Heart right ventricle (tissue), 16 donors: Measurements from ENCODE around the gene DBF4. TPM values are rescaled to one million over a fixed set of nuclear protein-coding genes. Genes with fewer than 3 reads are reported as not detected.

Experiments
- ATAC-seq, 8 donors: fragments of 200-7000 bp; cut with Tn5 transposase; one replicate each; pipeline ENCODE4 v1.9.1; 2020; ENCODE audit warnings: mild to moderate bottlenecking in 8 of 8, moderate library complexity in 8 of 8, moderate number of reproducible peaks in 1 of 8
- DNase-seq, 2 donors: peaks; one replicate each; pipeline ENCODE4 v3.0.0-alpha.2; 2020
- H3K27ac ChIP-seq, 10 donors: fragments of 200-600 bp; sonication (generic) in 2 of 10; one replicate each; pipeline versions ENCODE4 v1.5.0 to v1.8.0; 2020 to 2022; ENCODE audit warnings: mild to moderate bottlenecking in 3 of 10
- H3K27me3 ChIP-seq, 7 donors: fragments of 200-600 bp; one replicate each; pipeline ENCODE4 v1.8.0; 2021 to 2022; ENCODE audit warnings: mild to moderate bottlenecking in 2 of 7
- H3K36me3 ChIP-seq, 9 donors: fragments of 200-600 bp; sonication (generic) in 1 of 9; one replicate each; pipeline versions ENCODE4 v1.5.0 to v1.8.0; 2020 to 2022; ENCODE audit warnings: mild to moderate bottlenecking in 2 of 9
- H3K4me1 ChIP-seq, 9 donors: fragments of 200-600 bp; sonication (generic) in 1 of 9; one replicate each; pipeline versions ENCODE4 v1.5.0 to v1.8.0; 2020 to 2022; ENCODE audit warnings: mild to moderate bottlenecking in 4 of 9
- H3K4me3 ChIP-seq, 10 donors: fragments of 200-600 bp; sonication (generic) in 2 of 10; one replicate each; pipeline versions ENCODE4 v1.5.0 to v1.8.0; 2020 to 2022; ENCODE audit warnings: mild to moderate bottlenecking in 7 of 10, moderate library complexity in 2 of 10
- H3K9me3 ChIP-seq, 11 donors: fragments of 200-600 bp in 10 of 11; sonication (generic) in 2 of 11; one replicate each; pipeline versions ENCODE4 v1.5.0 to v1.8.0; 2013 to 2022; ENCODE audit warnings: mild to moderate bottlenecking in 2 of 11, control low read depth in 1 of 11, moderate library complexity in 1 of 11
- whole genome bisulfite sequencing, 2 donors: extraction: QIAGEN DNeasy Blood & Tissue Kit; methylation state at CpG; one replicate each; pipeline ENCODE4 v1.1.7; 2013; ENCODE audit warnings: inconsistent platforms in 1 of 2; 5-methylcytosine and 5-hydroxymethylcytosine counted together
- intact Hi-C, 10 donors: fragments of 100-400 bp; cut with DNase I; formaldehyde crosslinking; loops; one replicate each; pipeline versions ENCODE4 v1.11.1 to v1.14.2; 2022
- polyA plus RNA-seq, 2 donors: library from polyadenylated mRNA; stranded (reverse); fragments of 200-250 nt; gene quantifications; one replicate each; pipeline ENCODE4 v1.2.3, GENCODE V29; 2013
- total RNA-seq, 10 donors: library from RNA; stranded (reverse); fragmentation: NEBNext Ultra II Directional in 3 of 10; extraction: Animal tissue kit (Norgen Biotek cat#: 25700) in 3 of 10; gene quantifications; one replicate each; pipeline versions ENCODE4 v1.2.1 to v1.2.4, GENCODE V29; 2021 to 2023
- TF ChIP-seq, protein P1 (sequence below), 9 donors: fragments of 200-600 bp; sonication (generic) in 2 of 9; IDR thresholded peaks; one replicate each; pipeline versions ENCODE4 v1.5.0 to v1.8.0; 2021 to 2022; ENCODE audit warnings: antibody characterized with exemption in 9 of 9, mild to moderate bottlenecking in 5 of 9, moderate library complexity in 1 of 9
- donor health status: Arrhythmogenic right ventricular cardiomyopathy.
- donor health status: ischemic (EF 13 %, LVEDD 7.1; RV severe dilation, severe dysfunction).
- donor health status: healthy with polysubstance abuse.
- donor health status: DM: no; HTN: yes; CAD: no.
- donor health status: DM: no; HTN: no; CAD: no.
- donor health status: ischemic (EF 25% LVEDD 6.9; RV normal size, moderate dysfunction).
- donor health status: ischemic (EF 25% LVEDD 5.7; RV mildly dilated, moderate dysfunction).
- donor health status: healthy.
- donor health status: DM: yes; HTN: yes; CAD: no.
- donor health status: Ischemic cardiomyopathy.
- donor health status: ischemic (EF 35%, LVEDD 5.7; RV mildly dilated, moderate dysfunction).
- donor health status: nonischemic (EF 11% LVEDD 7.7; RV severe dilation, severe dysfunction).
- donor health status: DM: yes; HTN: yes; CAD: no.
- donor health status: PGD.
- donor health status: ischemic (EF 29% LVEDD 5.4; RV normal size, mild dysfunction).
- donor health status: nonischemic (EF 23%, LVEDD 6.1; RV moderate dilation, normal function).

The DBF4 gene
- total and polyA plus RNA-seq, 12 donors, result 1.2 to 5.2 (median 1.9) TPM

DNA sequence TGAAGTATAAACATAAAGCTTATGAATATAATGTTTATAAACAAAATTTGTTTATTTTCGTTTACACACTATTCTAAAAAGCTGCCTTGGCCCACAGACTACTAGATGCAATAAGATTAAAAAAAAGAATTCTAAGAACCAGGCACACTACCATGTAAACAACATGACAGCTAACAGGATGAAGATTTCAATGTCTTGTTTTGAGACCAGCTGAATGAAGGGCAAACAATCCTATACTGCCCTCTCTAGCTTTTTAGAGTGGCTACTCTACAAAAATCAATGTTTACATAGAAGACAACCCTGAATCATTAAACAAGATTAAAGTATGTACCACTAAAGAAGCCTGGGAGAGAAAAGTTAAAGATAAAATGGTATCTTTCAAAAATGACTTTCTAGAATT, 38.7 kb upstream of the DBF4 start:
- no peaks in the 10 kb centered on the region for H3K27me3 ChIP-seq
- peaks cover 0 to 71% (median 0%) of the 10 kb centered on the region in 9 donors for H3K36me3 ChIP-seq
- intact Hi-C loops, result no loop called here
- TF ChIP-seq, protein P1, sequence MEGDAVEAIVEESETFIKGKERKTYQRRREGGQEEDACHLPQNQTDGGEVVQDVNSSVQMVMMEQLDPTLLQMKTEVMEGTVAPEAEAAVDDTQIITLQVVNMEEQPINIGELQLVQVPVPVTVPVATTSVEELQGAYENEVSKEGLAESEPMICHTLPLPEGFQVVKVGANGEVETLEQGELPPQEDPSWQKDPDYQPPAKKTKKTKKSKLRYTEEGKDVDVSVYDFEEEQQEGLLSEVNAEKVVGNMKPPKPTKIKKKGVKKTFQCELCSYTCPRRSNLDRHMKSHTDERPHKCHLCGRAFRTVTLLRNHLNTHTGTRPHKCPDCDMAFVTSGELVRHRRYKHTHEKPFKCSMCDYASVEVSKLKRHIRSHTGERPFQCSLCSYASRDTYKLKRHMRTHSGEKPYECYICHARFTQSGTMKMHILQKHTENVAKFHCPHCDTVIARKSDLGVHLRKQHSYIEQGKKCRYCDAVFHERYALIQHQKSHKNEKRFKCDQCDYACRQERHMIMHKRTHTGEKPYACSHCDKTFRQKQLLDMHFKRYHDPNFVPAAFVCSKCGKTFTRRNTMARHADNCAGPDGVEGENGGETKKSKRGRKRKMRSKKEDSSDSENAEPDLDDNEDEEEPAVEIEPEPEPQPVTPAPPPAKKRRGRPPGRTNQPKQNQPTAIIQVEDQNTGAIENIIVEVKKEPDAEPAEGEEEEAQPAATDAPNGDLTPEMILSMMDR (IDR thresholded peaks at IDR 0.05), result peak in 1 of 9 donors; percentile 40
- no peaks in the 10 kb centered on the region for H3K4me1 ChIP-seq
- 43 to 56% methylated on average over 1 of the region's 1 CpG for WGBS, 2 donors
- no peak for ATAC-seq
- H3K27ac ChIP-seq, result no peak overlapping the region
- H3K4me3 ChIP-seq, result no peak overlapping the region
- no peak for DNase-seq
- no peaks in the 10 kb centered on the region for H3K9me3 ChIP-seq

DNA sequence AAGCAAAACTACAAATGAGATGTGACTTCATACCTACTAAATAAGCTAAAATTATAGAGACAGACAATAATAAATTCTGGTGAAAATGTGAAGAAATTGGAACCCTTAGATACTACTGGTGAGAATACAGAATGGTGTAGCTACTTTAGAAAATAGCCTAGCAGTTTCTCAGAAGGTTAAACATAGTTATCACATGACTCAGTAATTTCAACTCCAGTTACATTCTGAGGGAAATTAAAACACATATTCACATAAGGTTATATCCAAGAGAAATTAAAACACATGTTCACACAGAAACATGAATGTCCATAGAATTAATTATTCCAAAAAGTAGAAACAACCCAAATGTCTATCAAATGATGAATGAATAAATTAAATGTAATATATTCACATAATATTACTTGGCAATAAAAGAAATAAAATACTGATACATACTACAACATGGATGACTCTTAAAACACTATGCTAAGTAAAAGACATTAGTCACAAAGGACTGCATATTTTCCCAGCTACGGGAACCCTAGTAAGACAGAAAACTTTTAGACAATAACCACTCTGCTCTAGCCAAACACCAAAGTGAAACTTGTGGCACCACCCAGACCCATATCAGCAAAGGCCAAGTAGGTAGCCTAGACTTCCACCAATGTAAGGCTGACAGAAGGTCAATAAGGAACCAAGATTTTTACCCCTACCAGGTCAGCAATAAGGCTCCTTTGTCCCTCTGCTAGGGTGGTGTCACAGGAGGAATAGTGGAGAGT, 25.3 kb upstream of the DBF4 start:
- H3K9me3 ChIP-seq, result no peaks in the 10 kb centered on the region
- intact Hi-C loops, result no loop called here
- ATAC-seq (no peak), DNase-seq (no peak)
- H3K27ac ChIP-seq, result no peak overlapping the region
- no peak overlapping the region for H3K4me3 ChIP-seq
- H3K4me1 ChIP-seq, result peaks cover 0 to 5% (median 0%) of the 10 kb centered on the region in 9 donors
- TF ChIP-seq, protein P1 (IDR thresholded peaks at IDR 0.05), result no peak
- no peaks in the 10 kb centered on the region for H3K27me3 ChIP-seq
- peaks cover 0 to 88% (median 0%) of the 10 kb centered on the region in 9 donors for H3K36me3 ChIP-seq
- 88 to 91% methylated on average over 1 of the region's 1 CpG for WGBS, 2 donors

DNA sequence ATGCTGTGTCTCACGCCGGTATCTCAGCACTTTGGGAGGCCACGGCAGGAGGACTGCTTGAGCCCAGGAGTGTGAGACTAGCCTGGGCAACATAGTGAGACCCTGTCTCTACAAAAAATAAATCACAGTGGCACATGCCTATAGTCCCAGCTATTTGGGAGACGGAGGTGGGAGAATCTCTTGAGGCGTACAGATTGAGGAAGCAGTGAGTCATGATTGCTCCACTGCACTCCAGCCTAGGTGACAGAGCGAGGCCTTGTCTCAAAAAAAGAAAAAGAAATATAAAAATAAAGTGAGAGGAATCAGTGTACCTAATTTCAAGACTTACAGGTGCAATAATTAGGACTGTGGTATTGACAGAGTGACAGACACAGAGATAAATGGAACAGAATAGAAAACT, 24.0 kb upstream of the DBF4 start:
- no peak for ATAC-seq
- Histone ChIP-seq H3K9me3 (no peaks in the 10 kb centered on the region), H3K36me3 (peaks cover 0 to 88% (median 1%) of the 10 kb centered on the region in 9 donors), H3K4me1 (peaks cover 0 to 5% (median 0%) of the 10 kb centered on the region in 9 donors), H3K4me3 (no peak overlapping the region), H3K27ac (no peak overlapping the region), H3K27me3 (no peaks in the 10 kb centered on the region)
- TF ChIP-seq, protein P1 (IDR thresholded peaks at IDR 0.05), result no peak
- intact Hi-C loops, result no loop called here
- WGBS, 2 donors, result 92 to 94% methylated on average over 6 of the region's 6 CpGs
- no peak for DNase-seq

DNA sequence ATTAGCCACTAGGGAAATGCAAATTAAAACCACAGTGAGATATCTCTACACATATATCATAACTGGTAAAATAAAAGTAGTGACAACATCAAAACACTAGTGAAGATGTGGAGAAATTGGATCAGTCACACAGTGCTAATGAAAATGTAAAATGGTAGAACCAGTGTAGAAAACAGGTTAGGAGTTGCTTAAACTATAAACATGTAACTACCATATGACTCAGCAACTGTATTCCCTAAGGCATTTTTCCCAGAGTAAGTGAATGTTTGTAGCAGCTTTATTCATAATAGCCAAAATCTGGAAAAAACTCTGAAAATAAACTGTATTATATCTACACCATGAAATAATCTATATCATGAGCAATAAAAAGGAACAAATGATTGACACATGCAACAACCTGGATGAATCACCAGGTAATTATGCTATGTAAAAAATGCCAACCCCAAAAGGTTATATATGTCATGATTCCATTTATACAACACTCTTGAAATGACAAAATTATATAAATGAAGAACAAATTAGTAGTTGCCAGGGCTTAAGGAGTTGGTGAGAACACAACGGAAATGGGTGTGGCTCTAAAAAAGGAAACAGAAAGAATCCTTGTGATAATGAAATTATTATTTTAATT, 22.9 kb upstream of the DBF4 start:
- 64 to 72% methylated on average over 1 of the region's 1 CpG for WGBS, 2 donors
- H3K27ac ChIP-seq, result no peak overlapping the region
- no peak for ATAC-seq

More for the DNA sequence above, 22.9 kb upstream of the DBF4 start:
- no peak overlapping the region for H3K4me3 ChIP-seq
- intact Hi-C loops, result no loop called here
- H3K9me3 ChIP-seq, result peaks cover 0 to 7% (median 0%) of the 10 kb centered on the region in 11 donors
- peaks cover 0 to 88% (median 10%) of the 10 kb centered on the region in 9 donors for H3K36me3 ChIP-seq
- H3K27me3 ChIP-seq, result no peaks in the 10 kb centered on the region
- peaks cover 0 to 5% (median 0%) of the 10 kb centered on the region in 9 donors for H3K4me1 ChIP-seq
- TF ChIP-seq, protein P1 (IDR thresholded peaks at IDR 0.05), result no peak
- DNase-seq, result no peak
